HFF-Myc (cell line): Measurements from ENCODE around the gene EIF2AK2.

Experiments used
- DNase-seq: peaks from one replicate; pipeline ENCODE4 v3.0.0-alpha.2; 2011; ENCODE audit warnings: low read depth; ENCODE audit errors: extremely low read depth
- H3K4me3 ChIP-seq: replicated peaks from 2 replicates; pipeline ENCODE4 v1.5.1; 2011; ENCODE audit warnings: low read depth, mild to moderate bottlenecking, control low read depth, low read length
- CTCF ChIP-seq: IDR thresholded peaks from 2 replicates; pipeline ENCODE4 v1.5.1; 2012; ENCODE audit warnings: mild to moderate bottlenecking, low read depth, low read length, control low read depth; ENCODE audit errors: missing control alignments

Gene EIF2AK2

GRCh38 chr2:37104178-37104577 is 52.6 kb downstream of the EIF2AK2 start:
- TF ChIP-seq CTCF, result no peak
- no peak overlapping the region for H3K4me3 ChIP-seq
- DNase-seq, result no peak

GRCh38 chr2:37102588-37102987 is 54.2 kb downstream of the EIF2AK2 start:
- TF ChIP-seq CTCF, result no peak
- H3K4me3 ChIP-seq, result no peak overlapping the region
- DNase-seq, result no peak

- H3K4me3 ChIP-seq, result no peak overlapping the region
- no peak for TF ChIP-seq CTCF
- DNase-seq, result no peak
Observed at GRCh38 chr2:37100054-37100453, 56.7 kb downstream of the EIF2AK2 start.

- H3K4me3 ChIP-seq, result no peak overlapping the region
- no peak for TF ChIP-seq CTCF
- DNase-seq, result no peak
Observed at GRCh38 chr2:37098416-37099118, 58.2 kb downstream of the EIF2AK2 start.

- no peak for DNase-seq
- no peak for TF ChIP-seq CTCF
Observed at GRCh38 chr2:37096568-37096967, 60.2 kb downstream of the EIF2AK2 start.

GRCh38 chr2:37091873-37092272 is 64.9 kb downstream of the EIF2AK2 start:
- no peak overlapping the region for H3K4me3 ChIP-seq
- no peak for DNase-seq
- no peak for TF ChIP-seq CTCF

More at GRCh38 chr2:37096568-37096967, 60.2 kb downstream of the EIF2AK2 start:
- H3K4me3 ChIP-seq, result no peak overlapping the region

GRCh38 chr2:37090019-37090477 is 66.7 kb downstream of the EIF2AK2 start:
- TF ChIP-seq CTCF, result no peak
- DNase-seq, result no peak
- H3K4me3 ChIP-seq, result no peak overlapping the region
